Middle frontal gyrus (tissue), 1 donor: ENCODE results near the gene SMIM20.

Experiments used
- DNase-seq: peaks from one replicate; pipeline ENCODE4 v3.0.0-alpha.2; 2015; ENCODE audit warnings: low spot score; ENCODE audit errors: extremely low spot score

Gene SMIM20

GRCh38 chr4:25925486-25926201 lies 11.6 kb downstream of the SMIM20 start:
- no peak for DNase-seq

DNA sequence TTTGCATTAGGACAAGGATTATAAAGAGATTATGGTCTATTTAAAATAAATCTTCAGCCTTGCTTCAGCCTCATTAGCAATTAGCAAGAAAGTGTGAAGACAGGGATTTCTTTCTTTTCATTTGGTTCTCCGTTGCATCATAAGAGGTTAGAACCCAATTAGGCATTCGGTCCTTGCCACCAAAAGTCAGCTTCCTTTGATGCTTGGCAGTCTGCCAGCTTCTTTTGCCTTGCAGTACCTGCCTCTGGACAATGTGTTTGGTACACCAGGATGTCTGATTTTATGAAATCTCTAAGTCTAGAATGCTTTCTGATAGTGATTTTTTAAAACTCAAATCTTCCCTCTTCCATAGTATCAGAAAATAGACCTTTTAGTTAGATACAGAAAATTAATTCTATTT lies 12.4 kb downstream of the SMIM20 start:
- no peak for DNase-seq

- peak; percentile 25 for DNase-seq
These were observed 13.6 kb downstream of the SMIM20 start for GRCh38 chr4:25927361-25928195.

- no peak for DNase-seq
These were observed 14.6 kb downstream of the SMIM20 start for GRCh38 chr4:25928379-25929297.

GRCh38 chr4:25929298-25929686 lies 15.3 kb downstream of the SMIM20 start:
- DNase-seq, result no peak

DNA sequence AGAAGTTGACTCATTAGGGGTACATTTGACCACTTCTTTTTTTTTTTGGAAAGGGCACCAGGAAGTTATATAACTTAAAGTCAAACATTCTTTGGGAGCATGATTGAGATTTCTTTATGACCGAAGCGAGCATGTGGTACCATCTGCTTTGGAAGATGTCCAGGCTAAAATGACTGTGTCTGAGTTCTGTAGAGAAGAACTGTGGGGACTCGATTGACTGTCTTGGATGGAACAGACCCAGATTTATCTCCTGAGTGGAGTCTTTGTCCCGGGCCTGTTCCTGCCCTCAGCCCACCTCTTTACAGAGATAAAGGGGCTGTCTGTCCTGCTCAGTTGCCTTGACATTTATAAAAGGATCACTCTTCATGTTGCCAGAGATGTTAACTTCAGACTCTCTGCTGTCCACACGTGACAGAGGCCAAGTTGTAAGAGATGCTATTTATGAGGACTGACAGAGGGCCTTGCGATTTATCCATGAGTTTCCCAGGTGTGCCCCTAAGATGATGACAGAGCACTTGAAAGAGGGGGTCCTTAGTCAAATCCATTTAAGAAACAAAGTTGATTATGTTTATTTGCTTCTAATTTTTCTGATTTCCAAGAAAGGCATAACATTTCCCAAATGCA lies 16.8 kb downstream of the SMIM20 start:
- no peak for DNase-seq

DNA sequence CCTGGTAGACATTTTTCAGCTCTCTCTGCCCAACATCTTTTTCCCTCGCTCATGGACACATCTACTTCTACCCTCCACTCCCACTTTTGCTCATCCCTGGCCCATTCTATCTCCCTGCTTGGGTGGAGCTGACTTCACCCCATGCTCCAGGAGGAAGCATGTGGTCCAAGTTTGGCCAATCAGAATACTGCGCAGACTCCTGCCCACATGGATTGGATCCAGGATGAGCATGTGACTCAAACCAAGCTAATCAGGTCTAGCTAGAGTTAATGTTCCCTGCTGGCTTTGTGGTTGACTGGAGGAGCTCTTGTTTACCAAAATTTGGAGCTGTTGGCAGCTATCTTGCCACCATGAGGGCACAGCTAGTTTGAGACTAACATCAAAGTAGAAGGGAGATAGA lies 22.7 kb downstream of the SMIM20 start:
- DNase-seq, result no peak

DNA sequence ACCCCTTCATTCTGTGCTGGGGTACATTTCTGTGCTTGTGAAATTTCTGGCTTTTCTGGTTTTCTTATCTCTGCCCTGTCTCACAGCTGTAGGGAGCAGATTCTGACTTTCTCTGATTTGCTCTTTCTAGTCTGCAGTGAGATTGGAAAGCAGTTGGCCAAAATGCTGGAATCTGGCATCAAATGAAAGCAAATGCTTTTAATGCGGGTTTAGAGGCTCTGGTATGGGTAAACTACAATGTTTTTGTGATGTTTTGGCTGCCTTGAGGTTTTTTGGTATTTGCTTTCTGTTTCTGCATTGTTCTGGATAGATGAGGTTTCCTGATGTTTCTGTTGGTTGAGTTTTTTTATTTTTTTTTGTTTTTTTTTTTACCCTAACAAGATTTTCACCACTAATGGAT lies 23.8 kb downstream of the SMIM20 start:
- DNase-seq, result no peak

DNA sequence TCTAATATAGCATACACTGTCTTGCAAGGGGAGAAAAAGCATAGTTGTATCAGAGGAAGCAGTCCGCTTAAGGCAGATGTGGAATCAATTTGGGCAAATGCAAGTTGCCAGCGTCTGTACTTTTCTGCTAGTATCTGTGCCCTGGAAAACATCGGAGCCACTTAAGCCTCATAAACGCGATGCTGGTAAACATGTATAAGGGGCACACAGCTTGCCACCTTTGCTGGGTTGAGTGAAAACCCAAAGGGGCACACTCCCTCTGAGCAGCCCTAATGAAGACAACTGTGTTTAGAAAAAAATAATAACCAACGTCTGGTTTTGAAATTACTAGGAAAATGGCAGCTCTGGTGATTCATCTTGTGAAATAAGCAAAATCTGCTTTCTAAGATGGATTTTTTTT lies 24.3 kb downstream of the SMIM20 start:
- DNase-seq, result no peak

- DNase-seq, result no peak
These were observed 24.8 kb downstream of the SMIM20 start for GRCh38 chr4:25938787-25939186.

- DNase-seq, result no peak
These were observed 25.3 kb downstream of the SMIM20 start for GRCh38 chr4:25939330-25939729.

GRCh38 chr4:25941457-25942221 lies 27.6 kb downstream of the SMIM20 start:
- no peak for DNase-seq

DNA sequence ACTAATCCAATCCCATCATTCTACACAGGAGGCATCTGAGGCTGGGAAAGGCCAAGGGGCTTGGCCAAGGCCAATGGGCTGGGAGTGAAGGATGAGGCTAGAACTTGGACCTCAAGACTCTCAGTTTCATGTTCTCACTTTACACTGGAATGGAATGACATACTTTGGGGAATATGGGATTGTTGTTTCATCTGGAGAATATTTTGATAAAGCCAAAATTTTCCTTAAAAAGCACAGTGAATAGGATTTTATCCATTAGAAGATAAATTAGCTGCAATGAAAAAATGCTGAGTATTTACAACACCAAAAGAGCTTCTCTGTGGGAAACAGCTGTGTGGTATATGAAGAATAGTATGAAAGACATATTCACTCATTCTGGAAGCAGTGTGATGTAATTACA lies 29.3 kb downstream of the SMIM20 start:
- no peak for DNase-seq

DNA sequence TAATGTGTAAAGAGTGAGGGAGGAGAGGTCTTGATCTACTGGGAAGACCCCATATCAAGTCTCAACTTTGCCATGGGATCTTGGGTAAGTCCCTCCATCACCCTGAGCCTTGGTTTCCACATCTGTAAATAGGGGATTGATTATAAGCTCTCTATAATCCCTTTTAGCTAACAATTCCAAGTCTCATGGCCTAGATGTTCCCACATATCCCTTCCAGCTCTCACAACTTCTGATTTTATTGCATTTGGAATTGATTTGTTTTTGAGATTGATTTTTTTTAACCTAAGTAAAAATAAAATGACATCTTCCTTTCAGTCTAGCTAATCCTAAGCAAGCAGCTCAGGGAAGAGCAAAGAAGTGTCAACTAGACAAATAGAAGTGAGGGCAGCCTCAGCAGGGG lies 29.8 kb downstream of the SMIM20 start:
- no peak for DNase-seq

DNA sequence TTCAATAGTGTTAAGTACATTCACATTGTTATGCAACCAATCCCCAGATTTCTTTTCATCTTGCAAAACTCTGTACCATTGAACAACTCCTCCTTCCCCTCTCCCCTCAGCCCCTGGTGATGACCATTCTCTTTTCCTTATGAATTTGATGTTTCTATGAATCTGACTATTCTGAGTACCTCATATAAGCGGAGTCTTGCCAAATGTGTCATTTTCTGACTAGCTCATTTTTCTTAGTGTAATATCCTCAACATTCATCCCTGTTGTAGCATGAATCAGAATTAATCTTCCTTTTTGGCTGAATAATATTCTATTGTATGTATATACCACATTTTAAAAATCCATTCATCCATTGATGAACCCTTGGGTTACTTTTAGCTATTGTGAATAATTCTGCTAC lies 34.0 kb downstream of the SMIM20 start:
- DNase-seq, result no peak

GRCh38 chr4:25949173-25949748 lies 35.2 kb downstream of the SMIM20 start:
- DNase-seq, result no peak

DNA sequence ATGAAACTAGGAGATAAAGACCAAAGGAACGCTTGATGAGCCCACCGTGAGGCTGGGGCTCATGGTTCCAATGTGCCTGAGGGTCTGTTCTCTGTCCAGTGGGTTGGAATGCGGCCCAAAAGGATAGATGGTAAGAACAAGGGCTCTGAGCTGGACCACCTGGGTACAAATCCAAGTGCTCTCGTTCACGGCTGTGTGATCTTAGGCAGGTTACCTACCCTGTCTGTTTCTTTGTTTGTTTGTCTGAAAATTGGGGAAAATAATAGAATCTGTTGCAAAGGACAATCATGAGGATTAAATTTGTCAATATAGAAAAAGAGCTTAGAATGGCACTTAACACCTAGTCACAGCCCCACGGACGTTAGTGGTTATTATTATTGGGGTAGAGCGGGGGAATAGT lies 36.0 kb downstream of the SMIM20 start:
- no peak for DNase-seq

DNA sequence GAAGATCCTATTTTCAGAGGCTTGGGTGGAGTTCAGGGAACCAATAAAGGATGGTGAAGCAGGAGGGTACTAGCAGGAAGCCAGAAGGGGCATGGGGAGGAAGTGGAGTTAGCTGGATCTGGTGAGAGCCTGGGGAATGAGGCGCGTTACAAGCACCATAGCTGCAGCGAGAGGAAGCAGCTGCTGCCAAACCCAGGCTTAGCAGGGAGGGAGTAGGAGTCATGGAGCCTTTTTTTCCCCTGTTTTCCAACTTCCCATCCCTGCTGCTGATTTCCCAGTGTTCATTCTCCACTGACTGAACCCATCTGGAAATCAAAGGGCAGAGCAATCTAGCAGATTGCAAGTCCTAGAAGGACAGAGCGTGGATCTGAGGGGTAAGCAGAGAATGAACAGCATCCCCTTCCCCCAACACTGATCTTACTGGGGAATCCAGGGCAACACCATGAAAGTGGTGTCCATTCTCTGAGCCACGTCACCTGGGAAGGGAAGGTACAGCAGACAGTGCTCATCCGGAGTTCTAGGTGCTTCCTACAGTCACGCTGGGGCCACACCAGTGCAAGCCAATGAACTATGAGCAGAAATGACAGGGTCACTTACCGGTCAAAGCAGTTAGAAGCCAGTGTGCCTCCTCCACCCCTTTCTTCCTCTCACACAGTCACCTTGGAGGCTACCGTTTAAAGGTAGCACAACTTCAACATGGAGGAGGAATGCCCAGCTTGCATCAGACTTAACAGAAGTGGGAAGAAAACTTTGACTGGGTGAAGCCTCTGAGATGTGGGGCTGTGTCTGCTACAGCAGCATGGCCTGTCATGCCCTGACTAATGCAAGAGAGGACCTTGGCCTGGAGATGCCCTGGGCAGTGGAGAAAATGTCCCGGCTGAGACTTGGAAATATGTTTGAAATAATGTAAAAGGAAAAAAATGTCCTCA lies 36.7 kb downstream of the SMIM20 start:
- no peak for DNase-seq

DNA sequence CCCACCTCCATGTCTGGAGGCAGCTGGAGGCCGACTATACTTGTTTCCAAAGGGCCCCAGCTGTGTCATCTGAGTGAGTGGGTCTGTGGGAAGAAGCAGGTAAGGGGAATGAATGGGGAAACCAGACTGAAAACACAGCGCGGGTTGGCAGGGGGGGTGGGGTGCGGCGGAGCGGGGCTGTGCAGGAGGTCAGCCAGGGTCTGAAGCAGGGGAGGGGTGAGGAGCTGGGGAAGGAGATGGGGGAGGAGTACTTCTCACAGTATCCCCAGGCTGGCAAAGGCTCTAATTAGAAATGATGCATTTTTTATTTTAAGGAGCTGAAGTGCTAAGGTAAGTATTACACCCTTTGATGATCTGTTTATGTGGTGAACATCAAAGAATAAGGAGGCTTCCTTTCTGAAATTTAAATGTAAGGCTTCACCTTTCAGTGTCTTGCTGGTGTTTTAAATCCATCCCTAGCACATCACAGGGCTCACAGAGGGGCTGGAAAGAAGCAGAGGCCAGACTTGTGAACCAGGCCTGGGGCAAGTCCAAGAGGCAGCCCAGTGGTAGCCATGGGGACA lies 37.5 kb downstream of the SMIM20 start:
- no peak for DNase-seq
